KOPT-K1 (cell line): Measurements from ENCODE around the gene SLC35F2.

ENCODE experiments used
- H3K27ac ChIP-seq: fragments of 200-600 bp; sonication (generic); 2 replicates; pipeline ENCODE4 v1.5.1; 2016; ENCODE audit warnings: antibody characterized with exemption, mild to moderate bottlenecking, low read depth, low read length; ENCODE audit not compliant: poor library complexity, severe bottlenecking
- H3K36me3 ChIP-seq: fragments of 200-600 bp; sonication (generic); 2 replicates; pipeline ENCODE4 v1.5.1; 2017; ENCODE audit warnings: antibody characterized with exemption, mild to moderate bottlenecking, low read length, moderate library complexity; ENCODE audit not compliant: insufficient read depth
- H3K9me3 ChIP-seq: fragments of 200-600 bp; sonication (generic); 2 replicates; pipeline ENCODE4 v1.5.1; 2017; ENCODE audit warnings: antibody characterized with exemption, low read length, mild to moderate bottlenecking; ENCODE audit not compliant: insufficient read depth, poor library complexity, severe bottlenecking

SLC35F2 gene

GRCh38 chr11:107747622-107748021, 111.0 kb downstream of the SLC35F2 start:
- no peaks in the 10 kb centered on the region for H3K36me3 ChIP-seq
- H3K9me3 ChIP-seq, result no peaks in the 10 kb centered on the region
- H3K27ac ChIP-seq, result no peak overlapping the region

- Histone ChIP-seq H3K27ac (no peak overlapping the region), H3K9me3 (no peaks in the 10 kb centered on the region), H3K36me3 (no peaks in the 10 kb centered on the region)
Measured at GRCh38 chr11:107744736-107745135, 113.9 kb downstream of the SLC35F2 start.

DNA sequence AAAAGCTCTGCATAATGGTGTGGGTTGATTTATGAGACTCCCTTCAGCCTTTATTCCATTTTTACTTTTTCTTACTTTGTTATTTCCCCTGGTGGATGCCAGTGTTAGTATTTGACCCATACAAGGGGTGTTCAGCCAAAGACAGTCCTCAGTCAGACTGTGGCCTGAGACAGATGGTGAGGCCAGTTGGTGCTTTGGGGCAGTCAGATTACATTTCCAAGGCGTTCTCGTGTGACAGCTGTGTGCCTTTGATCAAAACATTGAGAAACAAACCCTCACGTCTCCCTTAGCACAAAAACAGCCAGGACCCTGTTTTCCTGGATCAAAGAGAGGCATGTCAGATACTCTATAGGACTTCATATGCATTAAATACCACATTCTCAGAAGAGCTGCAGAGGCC, 115.4 kb downstream of the SLC35F2 start:
- Histone ChIP-seq H3K27ac (no peak overlapping the region), H3K36me3 (no peaks in the 10 kb centered on the region), H3K9me3 (no peaks in the 10 kb centered on the region)

DNA sequence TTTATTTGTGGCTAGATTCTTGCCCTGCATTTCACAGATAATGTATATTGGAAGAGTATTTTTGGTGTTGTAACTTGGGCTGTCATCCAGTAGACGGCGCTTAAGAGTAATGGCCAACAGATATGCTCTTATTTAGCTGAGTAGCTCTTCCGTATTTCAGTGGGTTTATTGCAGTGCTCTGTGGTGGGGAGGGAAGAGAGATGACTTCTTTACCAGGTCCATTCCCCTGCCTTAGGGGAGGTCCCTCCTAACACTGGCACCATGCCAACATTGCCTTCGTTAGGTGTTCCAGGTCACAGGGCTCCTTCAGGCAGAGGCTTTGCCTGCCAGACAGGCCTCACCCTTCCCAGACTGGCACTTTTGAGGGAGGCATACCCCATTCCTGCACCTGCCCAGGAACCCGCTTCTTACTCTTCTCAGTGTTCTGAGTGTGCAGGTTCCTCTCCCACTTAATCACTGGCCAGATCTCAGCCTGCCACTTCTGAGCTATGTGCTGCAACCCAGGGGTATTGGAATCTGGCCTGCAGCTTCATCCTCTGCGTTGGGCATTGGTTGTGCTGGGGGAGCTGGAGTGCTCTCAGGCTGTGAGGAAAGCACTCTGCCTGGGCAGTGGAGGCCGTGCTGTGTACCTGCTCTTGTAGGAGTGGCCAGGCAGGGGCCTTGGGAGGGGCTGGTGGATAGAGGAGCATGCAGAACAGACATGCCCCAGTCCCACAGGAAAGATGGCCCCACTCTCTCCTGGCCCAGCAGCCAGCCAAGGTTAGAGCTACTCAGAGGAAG, 117.4 kb downstream of the SLC35F2 start:
- Histone ChIP-seq H3K9me3 (no peaks in the 10 kb centered on the region), H3K27ac (no peak overlapping the region), H3K36me3 (no peaks in the 10 kb centered on the region)
